PC-9 (cell line): ENCODE measurements around the gene RENBP. TPM values are rescaled to one million over a fixed set of nuclear protein-coding genes. Genes with fewer than 3 reads are reported as not detected.

Experiments used
- BruUV-seq: library from RNA; stranded (reverse); fragments of 400-500 nt; replicated peaks from 2 replicates; lab custom pipeline; 2021; lab: Mats Ljungman, UMichigan
- CTCF ChIA-PET: fragments of 300-600 bp; sonication (Branson Sonifier 250); formaldehyde crosslinking; loops from one replicate; lab custom pipeline; 2022; ENCODE audit warnings: antibody characterized with exemption; lab: Charles Lee
- POLR2A ChIA-PET: fragments of 300-600 bp; sonication (Branson Sonifier 250); formaldehyde crosslinking; loops from one replicate; lab custom pipeline; 2022; ENCODE audit warnings: antibody characterized with exemption; ENCODE audit not compliant: unreplicated experiment; lab: Charles Lee
- DNase-seq, 2 experiments: peaks; one replicate each; pipeline versions ENCODE4 v3.0.0 to v3.0.0-alpha.2; 2015 to 2022; ENCODE audit warnings: mixed read lengths in 1 of 2
- H2AFZ ChIP-seq: fragments of 200-600 bp; sonication (generic); 2 replicates; pipeline ENCODE4 v1.8.1; 2017; ENCODE audit warnings: antibody characterized with exemption
- H3F3A ChIP-seq: fragments of 200-600 bp; sonication (generic); 2 replicates; pipeline ENCODE4 v1.8.1; 2017; ENCODE audit warnings: antibody characterized with exemption, mild to moderate bottlenecking, low read depth; ENCODE audit not compliant: insufficient read depth
- H3K27ac ChIP-seq: fragments of 200-600 bp; sonication (generic); 2 replicates; pipeline ENCODE4 v1.6.1; 2016; ENCODE audit warnings: mixed run types
- H3K27me3 ChIP-seq: fragments of 200-600 bp; sonication (generic); 2 replicates; pipeline ENCODE4 v1.6.1; 2016; ENCODE audit warnings: low read depth, mixed run types; ENCODE audit not compliant: insufficient read depth
- H3K36me3 ChIP-seq: fragments of 200-600 bp; sonication (generic); 2 replicates; pipeline ENCODE4 v1.6.1; 2016; ENCODE audit warnings: low read depth, mixed run types
- H3K4me1 ChIP-seq: fragments of 200-600 bp; sonication (generic); replicated peaks from 2 replicates; pipeline ENCODE4 v1.6.1; 2016; ENCODE audit warnings: mixed run types; ENCODE audit not compliant: insufficient read depth
- H3K4me2 ChIP-seq: fragments of 200-600 bp; sonication (generic); 2 replicates; pipeline ENCODE4 v1.6.1; 2017; ENCODE audit warnings: mixed run types
- H3K4me3 ChIP-seq: fragments of 200-600 bp; sonication (generic); 2 replicates; pipeline ENCODE4 v1.6.1; 2016; ENCODE audit warnings: mixed run types
- H3K79me2 ChIP-seq: fragments of 200-600 bp; sonication (generic); 2 replicates; pipeline ENCODE4 v1.6.1; 2017; ENCODE audit warnings: low read depth, mixed run types
- H3K9me2 ChIP-seq: fragments of 200-600 bp; sonication (generic); 2 replicates; pipeline ENCODE4 v1.8.1; 2017; ENCODE audit warnings: mild to moderate bottlenecking; ENCODE audit not compliant: insufficient read depth
- H3K9me3 ChIP-seq: fragments of 200-600 bp; sonication (generic); 2 replicates; pipeline ENCODE4 v1.8.1; 2016; ENCODE audit warnings: low read depth; ENCODE audit not compliant: insufficient read depth
- H4K20me1 ChIP-seq: fragments of 200-600 bp; sonication (generic); 2 replicates; pipeline ENCODE4 v1.8.1; 2017; ENCODE audit not compliant: insufficient read depth
- EZH2 ChIP-seq: fragments of 200-600 bp; sonication (generic); IDR thresholded peaks from 2 replicates; pipeline ENCODE4 v1.8.0; 2017; ENCODE audit warnings: antibody characterized with exemption, low read depth
- intact Hi-C: fragments of 100-400 bp; cut with micrococcal nuclease; formaldehyde crosslinking; loops from one replicate; pipeline ENCODE4 v1.10.0; 2022; ENCODE audit not compliant: unreplicated experiment
- total RNA-seq: library from RNA; stranded (reverse); gene quantifications from 2 replicates; pipeline ENCODE4 v1.2.3, GENCODE V29; 2021
- TF ChIP-seq, protein P1 (sequence below): fragments of 200-600 bp; sonication (generic); conservative IDR thresholded peaks from 2 replicates; pipeline ENCODE4 v1.6.1; 2017; ENCODE audit warnings: mixed run types, antibody characterized with exemption, mild to moderate bottlenecking, moderate library complexity

RENBP gene
- total RNA-seq, 1 experiment from 2014 or later, result 6.8 TPM

DNA sequence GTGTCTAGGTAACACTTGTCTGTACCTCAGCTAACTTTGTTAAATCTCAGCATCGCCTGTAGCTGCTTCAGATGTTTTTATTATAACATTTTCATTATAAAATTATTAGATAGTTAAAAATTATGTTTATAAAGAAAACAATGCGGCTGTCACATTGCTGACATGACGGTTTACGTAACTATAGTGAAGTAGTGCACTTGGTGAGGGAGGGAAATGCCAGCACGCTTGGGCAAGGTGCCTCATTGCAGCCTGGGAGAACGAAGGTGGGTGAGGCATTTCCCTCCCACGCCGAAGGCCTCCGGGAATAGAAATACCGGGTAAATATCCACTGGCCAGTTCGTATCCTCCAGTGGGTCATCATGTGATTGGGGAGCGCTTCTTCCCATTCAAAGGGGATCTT lies 44.0 kb upstream of the RENBP start:
- no peaks in the 10 kb centered on the region for H3K79me2 ChIP-seq
- TF ChIP-seq, protein P1, sequence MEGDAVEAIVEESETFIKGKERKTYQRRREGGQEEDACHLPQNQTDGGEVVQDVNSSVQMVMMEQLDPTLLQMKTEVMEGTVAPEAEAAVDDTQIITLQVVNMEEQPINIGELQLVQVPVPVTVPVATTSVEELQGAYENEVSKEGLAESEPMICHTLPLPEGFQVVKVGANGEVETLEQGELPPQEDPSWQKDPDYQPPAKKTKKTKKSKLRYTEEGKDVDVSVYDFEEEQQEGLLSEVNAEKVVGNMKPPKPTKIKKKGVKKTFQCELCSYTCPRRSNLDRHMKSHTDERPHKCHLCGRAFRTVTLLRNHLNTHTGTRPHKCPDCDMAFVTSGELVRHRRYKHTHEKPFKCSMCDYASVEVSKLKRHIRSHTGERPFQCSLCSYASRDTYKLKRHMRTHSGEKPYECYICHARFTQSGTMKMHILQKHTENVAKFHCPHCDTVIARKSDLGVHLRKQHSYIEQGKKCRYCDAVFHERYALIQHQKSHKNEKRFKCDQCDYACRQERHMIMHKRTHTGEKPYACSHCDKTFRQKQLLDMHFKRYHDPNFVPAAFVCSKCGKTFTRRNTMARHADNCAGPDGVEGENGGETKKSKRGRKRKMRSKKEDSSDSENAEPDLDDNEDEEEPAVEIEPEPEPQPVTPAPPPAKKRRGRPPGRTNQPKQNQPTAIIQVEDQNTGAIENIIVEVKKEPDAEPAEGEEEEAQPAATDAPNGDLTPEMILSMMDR, result no peak
- TF ChIP-seq EZH2, result no peak
- H3K4me2 ChIP-seq, result no peak overlapping the region
- H4K20me1 ChIP-seq, result no peaks in the 10 kb centered on the region
- no peaks in the 10 kb centered on the region for H3F3A ChIP-seq
- no peaks in the 10 kb centered on the region for H3K27me3 ChIP-seq
- DNase-seq, result no peak
- H3K4me1 ChIP-seq, result no peaks in the 10 kb centered on the region
- intact Hi-C loops, result no loop called here
- ChIA-PET POLR2A (no interaction called here), CTCF (no interaction called here)
- H3K27ac ChIP-seq, result no peak overlapping the region
- no peak overlapping the region for H3K4me3 ChIP-seq
- no peaks in the 10 kb centered on the region for H3K36me3 ChIP-seq
- no peak overlapping the region for H2AFZ ChIP-seq
- no TSS peak for BruUV-seq
- H3K9me3 ChIP-seq, result no peaks in the 10 kb centered on the region
- no peaks in the 10 kb centered on the region for H3K9me2 ChIP-seq

DNA sequence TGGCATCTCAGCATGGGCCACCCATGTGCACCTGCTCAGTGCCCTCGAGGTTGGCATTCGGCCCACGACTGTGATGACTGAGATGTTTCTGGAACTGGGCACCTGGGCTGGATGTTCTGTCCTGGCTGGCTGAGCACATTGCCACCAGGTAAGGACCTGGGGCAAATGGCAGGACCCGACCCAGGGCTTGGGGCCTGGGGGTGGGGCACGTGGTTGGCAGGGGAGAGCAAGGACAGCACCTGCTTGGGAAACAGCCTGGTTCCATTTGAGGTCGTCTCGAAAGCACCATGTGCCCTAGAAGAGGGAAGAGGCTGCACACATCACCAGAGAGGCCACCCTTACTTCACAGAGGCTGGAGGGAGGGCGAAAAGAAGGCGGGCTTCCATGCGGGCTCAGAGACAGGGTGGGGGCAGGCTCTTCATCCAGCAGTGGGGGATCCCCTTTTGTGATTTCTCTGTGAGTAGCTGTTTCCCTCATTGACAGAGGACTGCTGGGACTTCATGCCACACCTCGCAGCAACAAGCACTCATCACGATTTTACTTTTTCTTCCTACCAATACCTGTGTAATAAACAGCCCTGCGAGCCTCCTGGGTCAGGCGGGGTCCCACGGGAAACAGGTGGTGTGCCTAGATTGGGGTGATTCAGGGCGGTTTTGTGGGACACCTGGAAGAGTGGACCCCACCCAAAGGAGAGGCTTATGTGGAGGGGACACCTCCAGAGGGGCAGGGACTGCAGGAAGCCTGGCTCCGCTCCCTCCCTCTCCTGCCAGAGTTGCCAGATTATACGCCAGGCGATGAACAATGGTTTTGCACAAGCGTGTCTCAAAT lies 40.1 kb upstream of the RENBP start:
- H4K20me1 ChIP-seq, result no peaks in the 10 kb centered on the region
- no peaks in the 10 kb centered on the region for H3K9me2 ChIP-seq
- TF ChIP-seq EZH2, result no peak
- TF ChIP-seq, protein P1, result no peak
- no peak overlapping the region for H3K4me2 ChIP-seq
- BruUV-seq, result no TSS peak
- no peaks in the 10 kb centered on the region for H3K79me2 ChIP-seq
- ChIA-PET POLR2A (no interaction called here), CTCF (no interaction called here)
- no peaks in the 10 kb centered on the region for H3K27me3 ChIP-seq
- H3K9me3 ChIP-seq, result no peaks in the 10 kb centered on the region
- H3K36me3 ChIP-seq, result no peaks in the 10 kb centered on the region
- no peaks in the 10 kb centered on the region for H3F3A ChIP-seq
- intact Hi-C loops, result no loop called here
- no peaks in the 10 kb centered on the region for H3K4me1 ChIP-seq
- no peak overlapping the region for H3K27ac ChIP-seq
- no peak for DNase-seq
- no peak overlapping the region for H3K4me3 ChIP-seq
- no peak overlapping the region for H2AFZ ChIP-seq

DNA sequence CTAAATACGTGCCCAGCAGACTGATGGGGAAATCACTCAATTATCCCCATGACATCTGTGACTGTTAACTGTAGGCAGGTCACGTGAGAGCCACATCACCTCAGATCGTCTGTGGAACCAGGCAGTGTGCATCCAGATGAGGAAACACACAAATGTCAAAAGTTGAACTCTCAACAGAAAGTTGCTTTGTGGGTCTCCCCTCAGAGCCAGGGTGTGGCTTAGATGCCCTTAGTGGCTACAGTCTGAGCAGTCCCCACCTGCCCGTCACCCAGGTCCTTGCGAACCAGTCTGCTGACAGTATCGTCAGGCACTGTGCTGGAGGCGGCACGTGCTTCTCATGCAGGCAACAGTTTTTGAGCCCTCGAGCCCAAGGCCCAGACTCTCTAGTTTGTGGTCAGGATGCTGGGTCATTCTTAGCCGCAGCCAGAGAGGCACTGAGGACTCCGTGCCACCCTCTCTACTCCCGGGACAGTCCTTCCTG lies 38.9 kb upstream of the RENBP start:
- POLR2A ChIA-PET, result no interaction called here
- H3K36me3 ChIP-seq, result no peaks in the 10 kb centered on the region
- H3K79me2 ChIP-seq, result no peaks in the 10 kb centered on the region
- intact Hi-C loops, result no loop called here
- no peaks in the 10 kb centered on the region for H3K27me3 ChIP-seq
- no TSS peak for BruUV-seq
- no peak overlapping the region for H3K4me2 ChIP-seq
- no peaks in the 10 kb centered on the region for H4K20me1 ChIP-seq
- H3F3A ChIP-seq, result no peaks in the 10 kb centered on the region
- no peak overlapping the region for H3K4me3 ChIP-seq
- CTCF ChIA-PET, result no interaction called here
- no peak for DNase-seq
- no peak overlapping the region for H2AFZ ChIP-seq
- H3K9me3 ChIP-seq, result no peaks in the 10 kb centered on the region
- no peaks in the 10 kb centered on the region for H3K4me1 ChIP-seq
- no peaks in the 10 kb centered on the region for H3K9me2 ChIP-seq
- no peak overlapping the region for H3K27ac ChIP-seq
- no peak for TF ChIP-seq EZH2
- TF ChIP-seq, protein P1, result no peak
